HepG2 (cell line): Measurements from ENCODE around the gene CD244. TPM values are rescaled to one million over a fixed set of nuclear protein-coding genes. Genes with fewer than 3 reads are reported as not detected.
A peak's percentile ranks its signal among the peaks of the same experiment; 100 is the strongest.

Source experiments
- ATAC-seq: fragments of 200-7000 bp; cut with Tn5 transposase; 3 replicates; pipeline ENCODE4 v1.9.1; 2020; ENCODE audit warnings: mild to moderate bottlenecking, moderate library complexity
- BruUV-seq: library from RNA; stranded (reverse); fragments of 400-500 nt; replicated peaks from 2 replicates; lab custom pipeline; 2021; lab: Mats Ljungman, UMichigan
- CTCF ChIA-PET: fragments of 300-600 bp; formaldehyde crosslinking; extraction: SDS; loops from one replicate; lab custom pipeline; 2021; ENCODE audit warnings: low total read pairs, inconsistent platforms, low intra/inter-chr PET ratio; lab: Yijun Ruan, JAX
- POLR2A ChIA-PET: fragments of 350-600 bp; sonication (Branson Sonifier 250); formaldehyde crosslinking; loops from one replicate; lab custom pipeline; 2020; ENCODE audit warnings: antibody characterized with exemption, inconsistent platforms; lab: Yijun Ruan, JAX
- DNase-seq: peaks from one replicate; pipeline ENCODE4 v3.0.0-alpha.2; 2015; ENCODE audit warnings: low spot score
- FAIRE-seq: peaks from 3 replicates; lab custom pipeline; 2011; peaks lifted over from hg19 to GRCh38; lab: Jason Lieb, UNC
- H2AFZ ChIP-seq: one replicate; pipeline ENCODE4 v1.6.1; 2011; ENCODE audit warnings: low read length, inconsistent platforms
- H3K27ac ChIP-seq: fragments of 300-600 bp; 3 replicates; pipeline ENCODE4 v1.8.0; 2011; ENCODE audit warnings: mixed run types, mild to moderate bottlenecking, mixed read lengths, low read length, inconsistent platforms; ENCODE audit not compliant: insufficient read depth; ENCODE audit errors: extremely low read length
- H3K27me3 ChIP-seq, 2 experiments: fragments of 200-600 bp in 1 of 2; 2 replicates in 1 of 2; 3 replicates in 1 of 2; pipeline versions ENCODE4 v1.6.0 to v1.8.0; 2011; ENCODE audit warnings: low read length in 2 of 2, mild to moderate bottlenecking in 2 of 2, moderate library complexity in 2 of 2, inconsistent platforms in 1 of 2; ENCODE audit not compliant: insufficient read depth in 2 of 2, control insufficient read depth in 1 of 2
- H3K36me3 ChIP-seq, 2 experiments: fragments of 200-600 bp in 1 of 2; replicated peaks in 1 of 2; 2 replicates in 1 of 2; 3 replicates in 1 of 2; pipeline versions ENCODE4 v1.5.1 to v1.8.0; 2011; ENCODE audit warnings: low read length in 2 of 2, inconsistent platforms in 1 of 2; ENCODE audit not compliant: insufficient read depth in 2 of 2, control insufficient read depth in 1 of 2
- H3K4me1 ChIP-seq: 2 replicates; pipeline ENCODE4 v1.5.1; 2012; ENCODE audit warnings: low read length, inconsistent platforms; ENCODE audit not compliant: insufficient read depth
- H3K4me2 ChIP-seq: 2 replicates; pipeline ENCODE4 v1.6.0; 2011; ENCODE audit warnings: low read depth, low read length, inconsistent platforms
- H3K4me3 ChIP-seq, 3 experiments: fragments of 200-600 bp in 1 of 3; sonication (generic), shearing (Covaris generic) in 1 of 3; replicated peaks in 1 of 3; 2 replicates each; pipeline ENCODE4 v1.5.1; 2011 to 2016; ENCODE audit warnings: low read length in 3 of 3, inconsistent platforms in 2 of 3, low read depth in 2 of 3, mild to moderate bottlenecking in 2 of 3, control low read depth in 1 of 3, mixed read lengths in 1 of 3; ENCODE audit not compliant: insufficient read depth in 1 of 3
- H3K79me2 ChIP-seq: one replicate; pipeline ENCODE4 v1.6.1; 2011; ENCODE audit warnings: low read length, inconsistent platforms; ENCODE audit not compliant: insufficient read depth
- H3K9ac ChIP-seq: 2 replicates; pipeline ENCODE4 v1.6.0; 2011; ENCODE audit warnings: mild to moderate bottlenecking, low read depth, low read length, inconsistent platforms; ENCODE audit not compliant: insufficient read depth
- H3K9me3 ChIP-seq: 2 replicates; pipeline ENCODE4 v1.5.1; 2012; ENCODE audit warnings: mild to moderate bottlenecking, low read length
- H4K20me1 ChIP-seq: 2 replicates; pipeline ENCODE4 v1.6.0; 2011; ENCODE audit warnings: inconsistent platforms, mild to moderate bottlenecking, low read length, moderate library complexity; ENCODE audit not compliant: insufficient read depth
- DRAP1 ChIP-seq: IDR thresholded peaks from 2 replicates; pipeline ENCODE4 v1.6.1; 2016; ENCODE audit warnings: missing genetic modification reagents, missing compliant biosample characterization
- KLF9 ChIP-seq: IDR thresholded peaks from 2 replicates; pipeline ENCODE4 v1.6.1; 2016; ENCODE audit warnings: low read depth
- NFE2 ChIP-seq: sonication (generic); formaldehyde crosslinking; IDR thresholded peaks from 2 replicates; pipeline ENCODE4 v1.4.0; 2020; ENCODE audit warnings: missing genetic modification reagents
- NFE2L2 ChIP-seq: fragments of 150-350 bp; IDR thresholded peaks from 2 replicates; pipeline ENCODE4 v1.6.1; 2014; ENCODE audit warnings: low read length
- SP2 ChIP-seq: sonication (generic); formaldehyde crosslinking; IDR thresholded peaks from 2 replicates; pipeline ENCODE4 v1.5.1; 2020; ENCODE audit warnings: mild to moderate bottlenecking, missing genetic modification reagents
- TP53 ChIP-seq: sonication (generic); formaldehyde crosslinking; conservative IDR thresholded peaks from 2 replicates; pipeline ENCODE4 v1.4.0; 2020; ENCODE audit warnings: missing genetic modification reagents
- ZFP82 ChIP-seq: sonication (generic); formaldehyde crosslinking; IDR thresholded peaks from 2 replicates; pipeline ENCODE4 v1.5.1; 2020; ENCODE audit warnings: mild to moderate bottlenecking, missing genetic modification reagents, borderline replicate concordance
- ZNF205 ChIP-seq: IDR thresholded peaks from 2 replicates; pipeline ENCODE4 v1.6.1; 2018; ENCODE audit warnings: missing biosample characterization, missing genetic modification reagents
- ZNF543 ChIP-seq: sonication (generic); formaldehyde crosslinking; IDR thresholded peaks from 2 replicates; pipeline ENCODE4 v1.4.0; 2020; ENCODE audit warnings: mild to moderate bottlenecking, missing genetic modification reagents
- WGBS: methylation state at CpG from one replicate; pipeline ENCODE4 v1.1.6; 2017; ENCODE audit warnings: low lambda C conversion rate; 5-methylcytosine and 5-hydroxymethylcytosine counted together
- in situ Hi-C: cut with HindIII; loops from 2 replicates; pipeline ENCODE4 v1.10.0; 2017; ENCODE audit warnings: low pct_unique_long_range_greater_than_20kb; ENCODE audit not compliant: extremely low pct_ligation_motif_present
- intact Hi-C: fragments of 100-400 bp; cut with micrococcal nuclease; formaldehyde crosslinking; loops from one replicate; pipeline ENCODE4 v1.10.0; 2022; ENCODE audit not compliant: unreplicated experiment
- polyA plus RNA-seq, 8 experiments: library from polyadenylated mRNA; depleted of rRNA in 3 of 8; stranded (reverse) in 7 of 8; unstranded in 1 of 8; fragments of >200 nt; fragmentation: Illumina TruSeq in 4 of 8; extraction: Trizol in 4 of 8; gene quantifications; 2 replicates each; pipeline versions ENCODE4 v1.2.1 to v1.2.3, GENCODE V29; 2011 to 2016; ENCODE audit warnings: low read depth in 4 of 8, missing spikeins in 1 of 8, mixed read lengths in 1 of 8; ENCODE audit not compliant: insufficient read depth in 1 of 8
- total RNA-seq, 5 experiments: library from RNA; depleted of rRNA; stranded (reverse); fragments of >200 nt; fragmentation: Illumina TruSeq; extraction: Trizol; gene quantifications; 2 replicates each; pipeline ENCODE4 v1.2.3, GENCODE V29; 2016; ENCODE audit warnings: low read depth in 1 of 5
- TF ChIP-seq, protein P1 (sequence below): sonication (generic); formaldehyde crosslinking; IDR thresholded peaks from 2 replicates; pipeline ENCODE4 v1.4.0; 2020; ENCODE audit warnings: missing genetic modification reagents
- TF ChIP-seq, protein P2 (sequence below): sonication (generic); formaldehyde crosslinking; IDR thresholded peaks from 2 replicates; pipeline ENCODE4 v1.8.0; 2022; ENCODE audit warnings: mild to moderate bottlenecking, missing genetic modification reagents, borderline replicate concordance
- TF ChIP-seq, protein P3 (sequence below), 2 experiments: fragments of 450-650 bp in 1 of 2; sonication (generic) in 1 of 2; formaldehyde crosslinking in 1 of 2; IDR thresholded peaks; 2 replicates each; pipeline versions ENCODE4 v1.6.1 to v1.8.0; 2016 to 2022; ENCODE audit warnings: antibody characterized with exemption in 1 of 2, mild to moderate bottlenecking in 1 of 2, missing genetic modification reagents in 1 of 2

CD244 gene
- total and polyA plus RNA-seq, 2 of the 13 experiments (the other 11 are each of a cell fraction or from before 2014, with no cell fraction given): 0.09 TPM; not detected in 1

DNA sequence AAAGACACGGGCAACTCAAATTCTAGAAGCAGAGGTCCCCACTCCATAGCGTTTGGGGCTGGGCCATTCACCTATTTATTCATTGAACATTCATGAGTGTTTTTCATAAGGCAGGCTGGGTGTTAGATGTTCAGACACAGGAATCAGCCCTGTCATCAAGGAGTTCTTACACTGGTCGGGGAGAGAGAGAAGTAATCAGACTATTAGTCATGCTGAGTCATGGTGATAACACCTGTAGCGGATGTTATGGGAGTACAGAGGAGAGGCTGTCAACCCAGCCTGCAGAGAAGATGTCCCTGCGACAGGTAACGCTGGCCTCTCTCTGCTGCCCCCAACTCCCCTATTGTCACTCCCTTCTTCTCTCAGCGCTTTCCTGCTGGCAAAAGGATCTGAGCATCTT is 49.5 kb downstream of the CD244 start:
- 9% methylated on average over 5 of the region's 7 CpGs for WGBS
- H3K9ac ChIP-seq: no peak overlapping the region
- FAIRE-seq (no peak), DNase-seq (peak; percentile 26), ATAC-seq (no peak; the same call in 2 of the 3 replicates)
- CTCF ChIA-PET: no interaction called here
- no peak overlapping the region for H3K4me2 ChIP-seq
- no peak overlapping the region for H3K27ac ChIP-seq
- H2AFZ ChIP-seq: no peak overlapping the region
- H3K9me3 ChIP-seq: no peaks in the 10 kb centered on the region
- no peaks in the 10 kb centered on the region for H3K36me3 ChIP-seq
- H3K4me1 ChIP-seq: no peaks in the 10 kb centered on the region
- in situ Hi-C loops: no loop called here
- H3K27me3 ChIP-seq: peaks cover 0 to 3% of the 10 kb centered on the region in 2 experiments; a peak in 2 of 5 replicates
- intact Hi-C loops: no loop called here
- no TSS peak for BruUV-seq
- H3K79me2 ChIP-seq: no peaks in the 10 kb centered on the region
- H4K20me1 ChIP-seq: no peaks in the 10 kb centered on the region
- H3K4me3 ChIP-seq: no peak overlapping the region
- POLR2A ChIA-PET: no interaction called here
- TF ChIP-seq TP53 (CRISPR knock-in tag): no peak
- TF ChIP-seq SP2 (CRISPR knock-in tag): no peak
- TF ChIP-seq, protein P1, sequence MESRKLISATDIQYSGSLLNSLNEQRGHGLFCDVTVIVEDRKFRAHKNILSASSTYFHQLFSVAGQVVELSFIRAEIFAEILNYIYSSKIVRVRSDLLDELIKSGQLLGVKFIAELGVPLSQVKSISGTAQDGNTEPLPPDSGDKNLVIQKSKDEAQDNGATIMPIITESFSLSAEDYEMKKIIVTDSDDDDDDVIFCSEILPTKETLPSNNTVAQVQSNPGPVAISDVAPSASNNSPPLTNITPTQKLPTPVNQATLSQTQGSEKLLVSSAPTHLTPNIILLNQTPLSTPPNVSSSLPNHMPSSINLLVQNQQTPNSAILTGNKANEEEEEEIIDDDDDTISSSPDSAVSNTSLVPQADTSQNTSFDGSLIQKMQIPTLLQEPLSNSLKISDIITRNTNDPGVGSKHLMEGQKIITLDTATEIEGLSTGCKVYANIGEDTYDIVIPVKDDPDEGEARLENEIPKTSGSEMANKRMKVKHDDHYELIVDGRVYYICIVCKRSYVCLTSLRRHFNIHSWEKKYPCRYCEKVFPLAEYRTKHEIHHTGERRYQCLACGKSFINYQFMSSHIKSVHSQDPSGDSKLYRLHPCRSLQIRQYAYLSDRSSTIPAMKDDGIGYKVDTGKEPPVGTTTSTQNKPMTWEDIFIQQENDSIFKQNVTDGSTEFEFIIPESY: no peak
- no peak for TF ChIP-seq DRAP1 (CRISPR knock-in tag)
- no peak for TF ChIP-seq ZFP82 (CRISPR knock-in tag)
- TF ChIP-seq ZNF543 (CRISPR knock-in tag): no peak
- peak; percentile 83 for TF ChIP-seq NFE2L2
- TF ChIP-seq, protein P2, sequence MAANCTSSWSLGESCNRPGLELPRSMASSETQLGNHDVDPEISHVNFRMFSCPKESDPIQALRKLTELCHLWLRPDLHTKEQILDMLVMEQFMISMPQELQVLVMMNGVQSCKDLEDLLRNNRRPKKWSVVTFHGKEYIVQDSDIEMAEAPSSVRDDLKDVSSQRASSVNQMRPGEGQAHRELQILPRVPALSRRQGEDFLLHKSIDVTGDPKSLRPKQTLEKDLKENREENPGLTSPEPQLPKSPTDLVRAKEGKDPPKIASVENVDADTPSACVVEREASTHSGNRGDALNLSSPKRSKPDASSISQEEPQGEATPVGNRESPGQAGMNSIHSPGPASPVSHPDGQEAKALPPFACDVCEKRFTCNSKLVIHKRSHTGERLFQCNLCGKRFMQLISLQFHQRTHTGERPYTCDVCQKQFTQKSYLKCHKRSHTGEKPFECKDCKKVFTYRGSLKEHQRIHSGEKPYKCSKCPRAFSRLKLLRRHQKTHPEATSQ (CRISPR knock-in tag): no peak
- TF ChIP-seq ZNF205 (CRISPR knock-in tag): no peak
- peak; percentile 60; the same call in 1 of the 2 replicates for TF ChIP-seq NFE2 (CRISPR knock-in tag)
- TF ChIP-seq, protein P3, sequence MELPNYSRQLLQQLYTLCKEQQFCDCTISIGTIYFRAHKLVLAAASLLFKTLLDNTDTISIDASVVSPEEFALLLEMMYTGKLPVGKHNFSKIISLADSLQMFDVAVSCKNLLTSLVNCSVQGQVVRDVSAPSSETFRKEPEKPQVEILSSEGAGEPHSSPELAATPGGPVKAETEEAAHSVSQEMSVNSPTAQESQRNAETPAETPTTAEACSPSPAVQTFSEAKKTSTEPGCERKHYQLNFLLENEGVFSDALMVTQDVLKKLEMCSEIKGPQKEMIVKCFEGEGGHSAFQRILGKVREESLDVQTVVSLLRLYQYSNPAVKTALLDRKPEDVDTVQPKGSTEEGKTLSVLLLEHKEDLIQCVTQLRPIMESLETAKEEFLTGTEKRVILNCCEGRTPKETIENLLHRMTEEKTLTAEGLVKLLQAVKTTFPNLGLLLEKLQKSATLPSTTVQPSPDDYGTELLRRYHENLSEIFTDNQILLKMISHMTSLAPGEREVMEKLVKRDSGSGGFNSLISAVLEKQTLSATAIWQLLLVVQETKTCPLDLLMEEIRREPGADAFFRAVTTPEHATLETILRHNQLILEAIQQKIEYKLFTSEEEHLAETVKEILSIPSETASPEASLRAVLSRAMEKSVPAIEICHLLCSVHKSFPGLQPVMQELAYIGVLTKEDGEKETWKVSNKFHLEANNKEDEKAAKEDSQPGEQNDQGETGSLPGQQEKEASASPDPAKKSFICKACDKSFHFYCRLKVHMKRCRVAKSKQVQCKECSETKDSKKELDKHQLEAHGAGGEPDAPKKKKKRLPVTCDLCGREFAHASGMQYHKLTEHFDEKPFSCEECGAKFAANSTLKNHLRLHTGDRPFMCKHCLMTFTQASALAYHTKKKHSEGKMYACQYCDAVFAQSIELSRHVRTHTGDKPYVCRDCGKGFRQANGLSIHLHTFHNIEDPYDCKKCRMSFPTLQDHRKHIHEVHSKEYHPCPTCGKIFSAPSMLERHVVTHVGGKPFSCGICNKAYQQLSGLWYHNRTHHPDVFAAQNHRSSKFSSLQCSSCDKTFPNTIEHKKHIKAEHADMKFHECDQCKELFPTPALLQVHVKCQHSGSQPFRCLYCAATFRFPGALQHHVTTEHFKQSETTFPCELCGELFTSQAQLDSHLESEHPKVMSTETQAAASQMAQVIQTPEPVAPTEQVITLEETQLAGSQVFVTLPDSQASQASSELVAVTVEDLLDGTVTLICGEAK (IDR thresholded peaks at IDR 0.05): no peak
- TF ChIP-seq, protein P3 (CRISPR knock-in tag; IDR thresholded peaks at IDR 0.05): no peak
- TF ChIP-seq KLF9: no peak
